GM12801 (cell line): Measurements from ENCODE around the gene CARM1.

Experiments
- TF ChIP-seq, protein P1 (sequence below): IDR thresholded peaks from one replicate; pipeline ENCODE4 v1.5.1; 2011; ENCODE audit warnings: control low read depth; ENCODE audit not compliant: insufficient read length; ENCODE audit errors: extremely low read depth

The CARM1 gene

DNA sequence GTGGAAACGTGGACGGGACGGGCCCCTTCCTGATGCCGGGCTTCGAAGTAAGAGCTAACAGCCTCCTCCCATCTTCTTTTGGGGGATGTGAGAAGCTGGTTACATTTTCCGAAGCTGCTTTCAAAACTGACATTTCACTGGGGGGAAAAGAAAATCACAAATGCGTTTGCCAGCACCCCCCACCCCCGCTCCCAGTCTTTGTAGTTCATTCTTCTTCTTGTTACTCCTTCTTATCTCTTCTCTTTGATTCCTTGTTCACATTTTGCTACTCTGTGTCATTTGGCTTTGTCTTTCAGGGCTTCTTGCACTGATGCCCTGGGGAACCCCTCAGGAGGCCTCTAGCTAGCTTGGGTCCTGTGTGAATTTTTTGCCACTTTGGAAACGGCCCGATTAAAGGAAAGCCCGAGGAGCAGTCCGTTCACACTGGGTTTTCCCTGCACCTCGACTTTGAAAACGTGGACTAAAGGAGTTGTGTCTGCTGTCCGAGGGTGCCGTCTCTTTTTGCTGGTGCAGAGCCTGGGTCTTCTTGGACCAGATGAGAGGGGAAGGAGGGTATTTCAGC, 1.3 kb downstream of the CARM1 start:
- TF ChIP-seq, protein P1, sequence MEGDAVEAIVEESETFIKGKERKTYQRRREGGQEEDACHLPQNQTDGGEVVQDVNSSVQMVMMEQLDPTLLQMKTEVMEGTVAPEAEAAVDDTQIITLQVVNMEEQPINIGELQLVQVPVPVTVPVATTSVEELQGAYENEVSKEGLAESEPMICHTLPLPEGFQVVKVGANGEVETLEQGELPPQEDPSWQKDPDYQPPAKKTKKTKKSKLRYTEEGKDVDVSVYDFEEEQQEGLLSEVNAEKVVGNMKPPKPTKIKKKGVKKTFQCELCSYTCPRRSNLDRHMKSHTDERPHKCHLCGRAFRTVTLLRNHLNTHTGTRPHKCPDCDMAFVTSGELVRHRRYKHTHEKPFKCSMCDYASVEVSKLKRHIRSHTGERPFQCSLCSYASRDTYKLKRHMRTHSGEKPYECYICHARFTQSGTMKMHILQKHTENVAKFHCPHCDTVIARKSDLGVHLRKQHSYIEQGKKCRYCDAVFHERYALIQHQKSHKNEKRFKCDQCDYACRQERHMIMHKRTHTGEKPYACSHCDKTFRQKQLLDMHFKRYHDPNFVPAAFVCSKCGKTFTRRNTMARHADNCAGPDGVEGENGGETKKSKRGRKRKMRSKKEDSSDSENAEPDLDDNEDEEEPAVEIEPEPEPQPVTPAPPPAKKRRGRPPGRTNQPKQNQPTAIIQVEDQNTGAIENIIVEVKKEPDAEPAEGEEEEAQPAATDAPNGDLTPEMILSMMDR: no peak

DNA sequence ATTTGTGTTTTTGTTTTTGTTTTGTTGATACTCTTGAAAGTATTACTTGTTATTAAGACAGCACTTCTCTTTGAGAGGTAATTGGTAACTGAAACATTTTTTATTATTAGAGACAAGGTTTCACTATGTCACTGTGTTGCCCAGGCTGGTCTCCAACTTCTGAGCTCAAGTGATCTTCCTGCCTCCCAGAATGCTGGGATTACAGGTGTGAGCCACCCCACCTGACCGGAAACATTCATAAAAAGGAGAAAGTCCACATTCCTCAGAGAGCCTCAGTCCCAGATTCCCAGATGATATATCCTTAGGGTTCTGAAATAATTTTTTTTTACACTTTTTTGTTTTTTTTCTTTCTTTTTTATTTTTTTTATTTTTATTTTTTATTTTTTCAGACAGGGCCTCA, 2.7 kb downstream of the CARM1 start:
- TF ChIP-seq, protein P1: no peak

DNA sequence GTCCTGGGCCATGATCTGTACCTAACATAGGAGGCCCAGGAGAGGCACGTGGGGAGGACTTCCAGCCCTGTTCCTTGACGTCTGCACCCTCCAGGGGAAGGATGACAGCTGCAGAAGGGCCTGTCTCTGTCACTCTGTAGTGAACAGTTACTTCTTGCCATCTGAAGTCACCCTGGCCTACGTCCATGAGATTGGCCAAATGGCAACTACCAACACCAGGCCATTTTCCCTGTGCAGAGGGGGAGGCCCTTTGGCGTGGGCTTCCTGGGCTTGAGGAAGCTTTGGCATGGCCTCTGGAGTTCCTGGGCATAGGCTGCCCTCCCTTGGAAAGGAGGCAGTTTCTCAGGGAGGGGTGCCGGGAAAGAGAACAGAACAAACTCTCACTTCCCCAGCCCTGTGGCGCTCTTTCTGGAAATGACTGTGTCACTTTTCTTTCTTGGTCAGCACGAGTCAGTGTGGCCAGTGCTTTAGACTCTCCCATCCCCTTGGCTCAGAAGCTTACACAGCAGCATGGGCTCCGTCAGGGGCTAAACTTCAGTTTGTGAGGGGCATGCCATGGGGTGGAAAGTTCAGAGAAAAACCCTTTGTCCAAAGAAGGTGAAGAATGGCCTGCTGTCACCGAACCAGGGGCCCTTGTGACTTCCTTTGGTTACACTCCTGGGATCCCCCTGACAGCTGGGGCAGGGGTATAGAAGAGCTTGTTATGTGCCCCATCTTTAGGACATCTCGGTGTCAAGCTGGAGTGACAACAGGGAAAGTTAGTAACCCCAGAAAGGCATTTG, 5.3 kb downstream of the CARM1 start:
- TF ChIP-seq, protein P1: no peak

- TF ChIP-seq, protein P1: no peak
Measured at GRCh38 chr19:10878253-10878652, 6.9 kb downstream of the CARM1 start.

DNA sequence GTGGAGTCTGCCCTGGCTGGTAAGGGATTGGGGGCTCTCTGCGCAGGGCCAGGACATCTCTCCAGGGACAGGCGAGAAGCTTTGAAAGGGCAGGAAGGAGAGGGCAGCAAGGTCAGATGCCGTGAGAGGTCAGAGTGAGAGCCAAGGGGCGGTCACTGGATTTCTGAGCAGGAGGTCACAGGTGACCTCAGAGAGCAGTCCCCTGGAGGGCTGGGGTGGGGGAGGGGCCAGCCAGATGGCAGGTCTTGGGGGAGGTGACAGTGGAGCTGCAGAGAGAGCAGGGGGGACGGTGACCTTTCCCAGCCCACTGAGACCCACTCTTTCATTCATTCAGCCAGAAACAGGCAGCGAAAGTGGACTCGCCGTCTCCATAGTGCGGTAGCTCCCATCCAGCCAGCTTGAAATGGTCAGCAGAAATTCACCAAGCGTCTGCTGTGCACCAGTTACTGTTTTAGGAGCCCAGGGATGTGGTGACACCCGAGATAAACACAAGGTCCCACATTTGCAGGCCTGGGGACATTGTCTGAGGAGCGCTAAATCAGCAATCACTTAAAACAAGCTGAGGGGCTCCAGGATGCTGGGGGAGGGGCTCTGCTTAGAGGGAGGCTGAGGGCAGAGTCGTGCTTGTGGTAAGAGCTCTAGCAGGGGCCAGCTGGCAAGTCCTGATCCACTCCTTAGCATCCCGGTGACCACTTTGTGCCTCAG, 10.2 kb downstream of the CARM1 start:
- TF ChIP-seq, protein P1: no peak

DNA sequence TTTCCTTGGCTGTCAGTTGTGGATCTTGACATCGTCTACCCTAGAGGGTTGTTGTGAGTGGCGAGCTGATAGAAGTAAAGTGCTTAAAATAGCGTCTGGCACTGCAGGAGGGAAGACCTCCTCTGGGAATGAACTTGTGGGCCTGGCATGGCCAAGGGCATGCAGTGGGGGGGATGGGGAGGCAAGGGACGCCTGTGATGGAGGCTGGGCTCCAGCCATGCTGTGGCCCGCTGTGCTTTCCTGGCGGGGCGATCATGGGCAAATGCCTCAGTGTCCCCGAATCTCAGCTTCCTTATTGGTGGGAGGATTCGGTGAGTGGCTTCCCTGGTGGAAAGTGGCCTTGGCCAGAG, 10.7 kb downstream of the CARM1 start:
- TF ChIP-seq, protein P1: no peak

- TF ChIP-seq, protein P1: no peak
Measured at GRCh38 chr19:10884274-10884673, 12.9 kb downstream of the CARM1 start.
